Measurements from ENCODE around the gene NCKAP5. TPM values are rescaled to one million over a fixed set of nuclear protein-coding genes. Genes with fewer than 3 reads are reported as not detected.

Gene NCKAP5
- total and polyA plus RNA-seq, 2 experiments from 2014 or later = 2.2 to 5.5 TPM

GRCh38 chr2:133412694-133413093, 155.6 kb downstream of the NCKAP5 start:
- H3K36me3 ChIP-seq (replicated peaks; ENCODE audit: insufficient read depth, low read depth) = no peaks in the 10 kb centered on the region
- no peak for DNase-seq (ENCODE audit: low spot score)
- H3K4me1 ChIP-seq (ENCODE audit: insufficient read depth) = no peaks in the 10 kb centered on the region
- H2AFZ ChIP-seq = no peak overlapping the region
- H3K9me2 ChIP-seq (replicated peaks; ENCODE audit: insufficient read depth) = no peaks in the 10 kb centered on the region
- no peaks in the 10 kb centered on the region for H4K20me1 ChIP-seq (ENCODE audit: insufficient read depth, poor library complexity, severe bottlenecking)
- H3K4me3 ChIP-seq = no peak overlapping the region
- H3K9me3 ChIP-seq (ENCODE audit: low read depth) = no peaks in the 10 kb centered on the region
- no peaks in the 10 kb centered on the region for H3K79me2 ChIP-seq
- TF ChIP-seq EZH2phosphoT487 (IDR thresholded peaks at IDR 0.05; ENCODE audit: low read depth, severe bottlenecking, unreplicated experiment) = no peak
- TF ChIP-seq EZH2 (IDR thresholded peaks at IDR 0.05; ENCODE audit: borderline replicate concordance) = no peak
- no peak for TF ChIP-seq CTCF (IDR thresholded peaks at IDR 0.05; ENCODE audit: poor library complexity)
- no peaks in the 10 kb centered on the region for H3K27me3 ChIP-seq
- no peak overlapping the region for H3K4me2 ChIP-seq
- H3K27ac ChIP-seq = no peak overlapping the region

DNA sequence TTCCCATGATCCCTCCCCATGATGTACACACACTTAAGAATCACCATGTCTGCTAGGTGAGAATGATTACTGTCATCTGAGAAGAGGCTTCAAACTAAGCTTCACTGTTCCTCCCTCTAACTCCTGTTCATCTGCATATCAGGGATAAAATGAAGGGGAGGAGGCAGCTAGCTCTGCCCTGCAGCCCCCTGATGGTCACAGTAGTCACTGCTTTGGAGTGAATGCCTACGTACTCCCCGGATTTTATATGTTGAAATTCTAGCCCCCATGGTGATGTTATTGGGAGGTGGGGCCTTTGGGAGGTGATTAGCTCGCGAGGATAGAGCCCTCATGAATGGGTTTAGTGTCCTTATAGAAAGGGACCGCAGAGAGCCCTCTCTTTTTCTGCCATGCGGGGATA, 156.4 kb downstream of the NCKAP5 start:
- DNase-seq (ENCODE audit: low spot score) = no peak
- WGBS (ENCODE audit: low lambda C conversion rate, missing lambda C conversion rate) = 72% methylated on average over 6 of the region's 6 CpGs
- no peaks in the 10 kb centered on the region for H4K20me1 ChIP-seq (ENCODE audit: insufficient read depth, poor library complexity, severe bottlenecking)

GRCh38 chr2:133411101-133411500, 157.2 kb downstream of the NCKAP5 start:
- WGBS (ENCODE audit: low lambda C conversion rate, missing lambda C conversion rate) = 91% methylated on average over 5 of the region's 5 CpGs
- Histone ChIP-seq H3K79me2 (no peaks in the 10 kb centered on the region), H3K4me2 (no peak overlapping the region), H2AFZ (no peak overlapping the region), H3K4me3 (no peak overlapping the region), H3K4me1 (ENCODE audit: insufficient read depth) (no peaks in the 10 kb centered on the region), H3K27me3 (no peaks in the 10 kb centered on the region), H3K27ac (no peak overlapping the region), H3K36me3 (replicated peaks; ENCODE audit: insufficient read depth, low read depth) (no peaks in the 10 kb centered on the region), H4K20me1 (ENCODE audit: insufficient read depth, poor library complexity, severe bottlenecking) (no peaks in the 10 kb centered on the region), H3K9me2 (replicated peaks; ENCODE audit: insufficient read depth) (no peaks in the 10 kb centered on the region), H3K9me3 (ENCODE audit: low read depth) (no peaks in the 10 kb centered on the region)
- DNase-seq (ENCODE audit: low spot score) = no peak
- TF ChIP-seq CTCF (IDR thresholded peaks at IDR 0.05; ENCODE audit: poor library complexity) (no peak), EZH2 (IDR thresholded peaks at IDR 0.05; ENCODE audit: borderline replicate concordance) (no peak), EZH2phosphoT487 (IDR thresholded peaks at IDR 0.05; ENCODE audit: low read depth, severe bottlenecking, unreplicated experiment) (no peak)

More for the DNA sequence above, 156.4 kb downstream of the NCKAP5 start:
- H3K36me3 ChIP-seq (replicated peaks; ENCODE audit: insufficient read depth, low read depth) = no peaks in the 10 kb centered on the region
- H3K79me2 ChIP-seq = no peaks in the 10 kb centered on the region
- no peak overlapping the region for H3K27ac ChIP-seq
- H3K27me3 ChIP-seq = no peaks in the 10 kb centered on the region
- H3K9me2 ChIP-seq (replicated peaks; ENCODE audit: insufficient read depth) = no peaks in the 10 kb centered on the region
- TF ChIP-seq EZH2 (IDR thresholded peaks at IDR 0.05; ENCODE audit: borderline replicate concordance) = no peak
- no peak for TF ChIP-seq CTCF (IDR thresholded peaks at IDR 0.05; ENCODE audit: poor library complexity)
- no peak for TF ChIP-seq EZH2phosphoT487 (IDR thresholded peaks at IDR 0.05; ENCODE audit: low read depth, severe bottlenecking, unreplicated experiment)
- no peak overlapping the region for H2AFZ ChIP-seq
- H3K4me1 ChIP-seq (ENCODE audit: insufficient read depth) = no peaks in the 10 kb centered on the region
- H3K9me3 ChIP-seq (ENCODE audit: low read depth) = no peaks in the 10 kb centered on the region
- H3K4me3 ChIP-seq = no peak overlapping the region
- H3K4me2 ChIP-seq = no peak overlapping the region
